ENCODE data around the gene TMBIM4.

- TF ChIP-seq, protein P1, sequence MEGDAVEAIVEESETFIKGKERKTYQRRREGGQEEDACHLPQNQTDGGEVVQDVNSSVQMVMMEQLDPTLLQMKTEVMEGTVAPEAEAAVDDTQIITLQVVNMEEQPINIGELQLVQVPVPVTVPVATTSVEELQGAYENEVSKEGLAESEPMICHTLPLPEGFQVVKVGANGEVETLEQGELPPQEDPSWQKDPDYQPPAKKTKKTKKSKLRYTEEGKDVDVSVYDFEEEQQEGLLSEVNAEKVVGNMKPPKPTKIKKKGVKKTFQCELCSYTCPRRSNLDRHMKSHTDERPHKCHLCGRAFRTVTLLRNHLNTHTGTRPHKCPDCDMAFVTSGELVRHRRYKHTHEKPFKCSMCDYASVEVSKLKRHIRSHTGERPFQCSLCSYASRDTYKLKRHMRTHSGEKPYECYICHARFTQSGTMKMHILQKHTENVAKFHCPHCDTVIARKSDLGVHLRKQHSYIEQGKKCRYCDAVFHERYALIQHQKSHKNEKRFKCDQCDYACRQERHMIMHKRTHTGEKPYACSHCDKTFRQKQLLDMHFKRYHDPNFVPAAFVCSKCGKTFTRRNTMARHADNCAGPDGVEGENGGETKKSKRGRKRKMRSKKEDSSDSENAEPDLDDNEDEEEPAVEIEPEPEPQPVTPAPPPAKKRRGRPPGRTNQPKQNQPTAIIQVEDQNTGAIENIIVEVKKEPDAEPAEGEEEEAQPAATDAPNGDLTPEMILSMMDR (IDR thresholded peaks at IDR 0.05 in 4 of 5, conservative IDR thresholded peaks at IDR 0.05 in 1 of 5), result no peak
- no peak for TF ChIP-seq POLR2A (IDR thresholded peaks at IDR 0.05)
These were observed 21.8 kb upstream of the TMBIM4 start for GRCh38 chr12:66191547-66192126.

Data from gastrocnemius medialis (tissue), 4 donors.